GM23338 (cell line): ENCODE results near the gene BLTP3B. TPM values are rescaled to one million over a fixed set of nuclear protein-coding genes. Genes with fewer than 3 reads are reported as not detected.

Source experiments
- ATAC-seq: fragments of 200-7000 bp; cut with Tn5 transposase; 3 replicates; pipeline ENCODE4 v1.9.1; 2020
- DNase-seq: peaks from one replicate; pipeline ENCODE4 v3.0.0-alpha.2; 2015; ENCODE audit warnings: low spot score
- H2AFZ ChIP-seq: fragments of 200-600 bp; sonication (generic); 2 replicates; pipeline ENCODE4 v1.8.0; 2016; ENCODE audit warnings: antibody characterized with exemption, mild to moderate bottlenecking, moderate library complexity
- H3F3A ChIP-seq: fragments of 200-600 bp; sonication (generic); replicated peaks from 2 replicates; pipeline ENCODE4 v1.8.0; 2017; ENCODE audit warnings: antibody characterized with exemption, mixed run types, low read depth
- H3K27ac ChIP-seq: fragments of 200-600 bp; sonication (generic); 2 replicates; pipeline ENCODE4 v1.6.1; 2016; ENCODE audit warnings: low read depth
- H3K27me3 ChIP-seq: fragments of 200-600 bp; sonication (generic); 2 replicates; pipeline ENCODE4 v1.8.0; 2016; ENCODE audit warnings: mild to moderate bottlenecking, mixed run types, moderate library complexity; ENCODE audit not compliant: insufficient read depth
- H3K36me3 ChIP-seq: fragments of 200-600 bp; sonication (generic); 2 replicates; pipeline ENCODE4 v1.8.0; 2016; ENCODE audit warnings: mild to moderate bottlenecking; ENCODE audit not compliant: insufficient read depth
- H3K4me1 ChIP-seq: fragments of 200-600 bp; sonication (generic); 2 replicates; pipeline ENCODE4 v1.8.0; 2016; ENCODE audit warnings: mild to moderate bottlenecking, moderate library complexity; ENCODE audit not compliant: insufficient read depth
- H3K4me2 ChIP-seq: fragments of 200-600 bp; sonication (generic); 2 replicates; pipeline ENCODE4 v1.7.1; 2017; ENCODE audit warnings: mixed run types
- H3K4me3 ChIP-seq: fragments of 200-600 bp; sonication (generic); 2 replicates; pipeline ENCODE4 v1.6.1; 2016; ENCODE audit warnings: mixed run types
- H3K79me2 ChIP-seq: fragments of 200-600 bp; sonication (generic); replicated peaks from 2 replicates; pipeline ENCODE4 v1.8.0; 2017; ENCODE audit warnings: mild to moderate bottlenecking; ENCODE audit not compliant: insufficient read depth
- H3K9me2 ChIP-seq: fragments of 200-600 bp; sonication (generic); 2 replicates; pipeline ENCODE4 v1.8.0; 2017; ENCODE audit not compliant: insufficient read depth
- H4K20me1 ChIP-seq: fragments of 200-600 bp; sonication (generic); replicated peaks from 2 replicates; pipeline ENCODE4 v1.8.0; 2017; ENCODE audit warnings: mild to moderate bottlenecking; ENCODE audit not compliant: insufficient read depth
- H3K27ac Mint-ChIP-seq: 2 replicates; pipeline ENCODE4 v1.8.0; 2020; ENCODE audit warnings: inconsistent platforms, mild to moderate bottlenecking, moderate library complexity, mixed read lengths
- H3K27me3 Mint-ChIP-seq: 3 replicates; pipeline ENCODE4 v1.8.0; 2022; ENCODE audit warnings: low read depth, mild to moderate bottlenecking, moderate library complexity, mixed read lengths, inconsistent platforms; ENCODE audit not compliant: insufficient read depth, poor library complexity
- H3K36me3 Mint-ChIP-seq: 3 replicates; pipeline ENCODE4 v1.8.0; 2021; ENCODE audit warnings: low read depth, mild to moderate bottlenecking, inconsistent platforms, moderate library complexity, mixed read lengths
- H3K4me1 Mint-ChIP-seq: 3 replicates; pipeline ENCODE4 v1.8.0; 2020; ENCODE audit warnings: mild to moderate bottlenecking, inconsistent platforms, mixed read lengths
- H3K4me3 Mint-ChIP-seq: 3 replicates; pipeline ENCODE4 v1.8.0; 2021; ENCODE audit warnings: moderate library complexity, mild to moderate bottlenecking, inconsistent platforms, mixed read lengths
- H3K9me3 Mint-ChIP-seq: 3 replicates; pipeline ENCODE4 v1.8.0; 2020; ENCODE audit warnings: moderate library complexity, mild to moderate bottlenecking, inconsistent platforms, mixed read lengths
- CREB1 ChIP-seq: fragments of 250-450 bp; sonication (Bioruptor Pico); IDR thresholded peaks from 2 replicates; pipeline ENCODE4 v1.5.0; 2020; ENCODE audit warnings: low read depth, mild to moderate bottlenecking, moderate library complexity
- ETS1 ChIP-seq: IDR thresholded peaks from 2 replicates; pipeline ENCODE4 v1.6.1; 2016; ENCODE audit warnings: antibody characterized with exemption
- EZH2phosphoT487 ChIP-seq: fragments of 200-600 bp; sonication (generic); IDR thresholded peaks from one replicate; pipeline ENCODE4 v1.8.1; 2018; ENCODE audit warnings: antibody characterized with exemption; ENCODE audit not compliant: unreplicated experiment
- JUNB ChIP-seq: IDR thresholded peaks from one replicate; pipeline ENCODE4 v1.6.1; 2016; ENCODE audit warnings: antibody characterized with exemption; ENCODE audit not compliant: unreplicated experiment
- REST ChIP-seq: IDR thresholded peaks from one replicate; pipeline ENCODE4 v1.6.1; 2018; ENCODE audit warnings: antibody characterized with exemption; ENCODE audit not compliant: unreplicated experiment
- STAT1 ChIP-seq: IDR thresholded peaks from one replicate; pipeline ENCODE4 v1.6.1; 2016; ENCODE audit warnings: antibody characterized with exemption; ENCODE audit not compliant: unreplicated experiment
- ZNF331 ChIP-seq: fragments of 250-450 bp; sonication (Bioruptor Pico); IDR thresholded peaks from 2 replicates; pipeline ENCODE4 v1.5.0; 2020; ENCODE audit warnings: low read depth, mild to moderate bottlenecking, moderate library complexity
- polyA plus RNA-seq: library from polyadenylated mRNA; unstranded; fragments of >200 nt; fragmentation: Nextera tagmentation; extraction: Ambion mirVana; gene quantifications from 2 replicates; pipeline ENCODE4 v1.2.1, GENCODE V29; 2016
- total RNA-seq: library from RNA; depleted of rRNA; stranded (reverse); fragments of >200 nt; shearing (Covaris generic); gene quantifications from 2 replicates; pipeline ENCODE4 v1.2.3, GENCODE V29; 2014
- TF ChIP-seq, protein P1 (sequence below): fragments of 250-450 bp; sonication (Bioruptor Pico); IDR thresholded peaks from 2 replicates; pipeline ENCODE4 v1.5.0; 2020; ENCODE audit warnings: mild to moderate bottlenecking, moderate library complexity

The BLTP3B gene
- total and polyA plus RNA-seq, 2 experiments from 2014 or later: 11.2 to 35.8 TPM

- H3K27ac Mint-ChIP-seq: no peak overlapping the region
- Histone ChIP-seq H3K36me3 (no peaks in the 10 kb centered on the region), H3K4me3 (no peak overlapping the region), H3K27me3 (no peaks in the 10 kb centered on the region), H3K4me2 (no peak overlapping the region), H3F3A (no peaks in the 10 kb centered on the region), H3K4me1 (no peaks in the 10 kb centered on the region), H4K20me1 (no peaks in the 10 kb centered on the region), H2AFZ (no peak overlapping the region), H3K79me2 (peaks cover 5% of the 10 kb centered on the region; the same call in 1 of the 2 replicates), H3K27ac (no peak overlapping the region), H3K9me2 (no peaks in the 10 kb centered on the region)
- peaks cover 2% of the 10 kb centered on the region for H3K27me3 Mint-ChIP-seq
- ATAC-seq (no peak), DNase-seq (no peak)
- TF ChIP-seq REST (no peak), JUNB (no peak), ETS1 (no peak), STAT1 (no peak), CREB1 (CRISPR knock-in tag) (no peak), EZH2phosphoT487 (no peak)
- peaks cover 15% of the 10 kb centered on the region for H3K36me3 Mint-ChIP-seq
- no peak overlapping the region for H3K4me3 Mint-ChIP-seq
- H3K9me3 Mint-ChIP-seq: peaks cover 2% of the 10 kb centered on the region; the same call in 1 of the 3 replicates
- peaks cover 6% of the 10 kb centered on the region; the same call in 2 of the 3 replicates for H3K4me1 Mint-ChIP-seq
These were observed 42.0 kb upstream of the BLTP3B start for GRCh38 chr12:100184549-100185145.

DNA sequence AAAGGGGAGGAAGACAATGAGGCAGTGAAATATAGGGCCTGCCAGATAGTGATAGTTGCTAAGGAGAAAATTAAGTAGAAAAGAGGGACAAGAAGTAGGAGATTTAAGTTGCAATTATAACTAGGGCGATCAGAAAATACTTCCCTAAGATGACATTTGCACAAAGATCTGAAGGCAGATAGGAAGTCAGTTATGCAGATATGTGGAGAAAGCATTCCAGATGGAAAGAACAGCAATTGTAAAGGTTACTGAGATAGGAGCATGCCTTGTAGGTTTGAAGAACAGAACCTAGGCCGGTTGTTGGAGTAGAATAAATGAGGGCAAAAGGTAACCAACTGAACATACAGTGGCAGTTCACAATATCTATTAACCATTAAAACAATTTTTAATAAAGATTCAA lies 36.6 kb upstream of the BLTP3B start:
- Histone ChIP-seq H3K4me1 (no peaks in the 10 kb centered on the region), H3K9me2 (no peaks in the 10 kb centered on the region), H3F3A (no peaks in the 10 kb centered on the region), H4K20me1 (0 out of 2 replicates have a peak, but pooled peaks cover 3% of the 10 kb centered on the region), H3K79me2 (no peaks in the 10 kb centered on the region), H3K4me3 (no peak overlapping the region), H3K36me3 (no peaks in the 10 kb centered on the region), H3K27ac (no peak overlapping the region), H3K27me3 (no peaks in the 10 kb centered on the region), H3K4me2 (no peak overlapping the region), H2AFZ (no peak overlapping the region)
- Mint-ChIP-seq H3K27ac (no peak overlapping the region), H3K9me3 (no peaks in the 10 kb centered on the region), H3K4me3 (no peak overlapping the region), H3K36me3 (peaks cover 3% of the 10 kb centered on the region; the same call in 1 of the 3 replicates), H3K27me3 (no peaks in the 10 kb centered on the region), H3K4me1 (peaks cover 3% of the 10 kb centered on the region; the same call in 2 of the 3 replicates)
- DNase-seq (no peak), ATAC-seq (no peak)
- TF ChIP-seq STAT1 (no peak), EZH2phosphoT487 (no peak), CREB1 (CRISPR knock-in tag) (no peak), ETS1 (no peak), ZNF331 (CRISPR knock-in tag) (no peak)
- TF ChIP-seq, protein P1, sequence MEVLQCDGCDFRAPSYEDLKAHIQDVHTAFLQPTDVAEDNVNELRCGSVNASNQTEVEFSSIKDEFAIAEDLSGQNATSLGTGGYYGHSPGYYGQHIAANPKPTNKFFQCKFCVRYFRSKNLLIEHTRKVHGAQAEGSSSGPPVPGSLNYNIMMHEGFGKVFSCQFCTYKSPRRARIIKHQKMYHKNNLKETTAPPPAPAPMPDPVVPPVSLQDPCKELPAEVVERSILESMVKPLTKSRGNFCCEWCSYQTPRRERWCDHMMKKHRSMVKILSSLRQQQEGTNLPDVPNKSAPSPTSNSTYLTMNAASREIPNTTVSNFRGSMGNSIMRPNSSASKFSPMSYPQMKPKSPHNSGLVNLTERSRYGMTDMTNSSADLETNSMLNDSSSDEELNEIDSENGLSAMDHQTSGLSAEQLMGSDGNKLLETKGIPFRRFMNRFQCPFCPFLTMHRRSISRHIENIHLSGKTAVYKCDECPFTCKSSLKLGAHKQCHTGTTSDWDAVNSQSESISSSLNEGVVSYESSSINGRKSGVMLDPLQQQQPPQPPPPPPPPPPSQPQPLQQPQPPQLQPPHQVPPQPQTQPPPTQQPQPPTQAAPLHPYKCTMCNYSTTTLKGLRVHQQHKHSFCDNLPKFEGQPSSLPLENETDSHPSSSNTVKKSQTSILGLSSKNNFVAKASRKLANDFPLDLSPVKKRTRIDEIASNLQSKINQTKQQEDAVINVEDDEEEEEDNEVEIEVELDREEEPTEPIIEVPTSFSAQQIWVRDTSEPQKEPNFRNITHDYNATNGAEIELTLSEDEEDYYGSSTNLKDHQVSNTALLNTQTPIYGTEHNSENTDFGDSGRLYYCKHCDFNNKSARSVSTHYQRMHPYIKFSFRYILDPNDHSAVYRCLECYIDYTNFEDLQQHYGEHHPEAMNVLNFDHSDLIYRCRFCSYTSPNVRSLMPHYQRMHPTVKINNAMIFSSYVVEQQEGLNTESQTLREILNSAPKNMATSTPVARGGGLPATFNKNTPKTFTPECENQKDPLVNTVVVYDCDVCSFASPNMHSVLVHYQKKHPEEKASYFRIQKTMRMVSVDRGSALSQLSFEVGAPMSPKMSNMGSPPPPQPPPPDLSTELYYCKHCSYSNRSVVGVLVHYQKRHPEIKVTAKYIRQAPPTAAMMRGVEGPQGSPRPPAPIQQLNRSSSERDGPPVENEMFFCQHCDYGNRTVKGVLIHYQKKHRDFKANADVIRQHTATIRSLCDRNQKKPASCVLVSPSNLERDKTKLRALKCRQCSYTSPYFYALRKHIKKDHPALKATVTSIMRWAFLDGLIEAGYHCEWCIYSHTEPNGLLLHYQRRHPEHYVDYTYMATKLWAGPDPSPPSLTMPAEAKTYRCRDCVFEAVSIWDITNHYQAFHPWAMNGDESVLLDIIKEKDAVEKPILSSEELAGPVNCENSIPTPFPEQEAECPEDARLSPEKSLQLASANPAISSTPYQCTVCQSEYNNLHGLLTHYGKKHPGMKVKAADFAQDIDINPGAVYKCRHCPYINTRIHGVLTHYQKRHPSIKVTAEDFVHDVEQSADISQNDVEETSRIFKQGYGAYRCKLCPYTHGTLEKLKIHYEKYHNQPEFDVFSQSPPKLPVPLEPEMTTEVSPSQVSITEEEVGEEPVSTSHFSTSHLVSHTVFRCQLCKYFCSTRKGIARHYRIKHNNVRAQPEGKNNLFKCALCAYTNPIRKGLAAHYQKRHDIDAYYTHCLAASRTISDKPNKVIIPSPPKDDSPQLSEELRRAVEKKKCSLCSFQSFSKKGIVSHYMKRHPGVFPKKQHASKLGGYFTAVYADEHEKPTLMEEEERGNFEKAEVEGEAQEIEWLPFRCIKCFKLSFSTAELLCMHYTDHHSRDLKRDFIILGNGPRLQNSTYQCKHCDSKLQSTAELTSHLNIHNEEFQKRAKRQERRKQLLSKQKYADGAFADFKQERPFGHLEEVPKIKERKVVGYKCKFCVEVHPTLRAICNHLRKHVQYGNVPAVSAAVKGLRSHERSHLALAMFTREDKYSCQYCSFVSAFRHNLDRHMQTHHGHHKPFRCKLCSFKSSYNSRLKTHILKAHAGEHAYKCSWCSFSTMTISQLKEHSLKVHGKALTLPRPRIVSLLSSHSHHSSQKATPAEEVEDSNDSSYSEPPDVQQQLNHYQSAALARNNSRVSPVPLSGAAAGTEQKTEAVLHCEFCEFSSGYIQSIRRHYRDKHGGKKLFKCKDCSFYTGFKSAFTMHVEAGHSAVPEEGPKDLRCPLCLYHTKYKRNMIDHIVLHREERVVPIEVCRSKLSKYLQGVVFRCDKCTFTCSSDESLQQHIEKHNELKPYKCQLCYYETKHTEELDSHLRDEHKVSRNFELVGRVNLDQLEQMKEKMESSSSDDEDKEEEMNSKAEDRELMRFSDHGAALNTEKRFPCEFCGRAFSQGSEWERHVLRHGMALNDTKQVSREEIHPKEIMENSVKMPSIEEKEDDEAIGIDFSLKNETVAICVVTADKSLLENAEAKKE (CRISPR knock-in tag): no peak
